ENCODE measurements around the gene MDH1.

DNA sequence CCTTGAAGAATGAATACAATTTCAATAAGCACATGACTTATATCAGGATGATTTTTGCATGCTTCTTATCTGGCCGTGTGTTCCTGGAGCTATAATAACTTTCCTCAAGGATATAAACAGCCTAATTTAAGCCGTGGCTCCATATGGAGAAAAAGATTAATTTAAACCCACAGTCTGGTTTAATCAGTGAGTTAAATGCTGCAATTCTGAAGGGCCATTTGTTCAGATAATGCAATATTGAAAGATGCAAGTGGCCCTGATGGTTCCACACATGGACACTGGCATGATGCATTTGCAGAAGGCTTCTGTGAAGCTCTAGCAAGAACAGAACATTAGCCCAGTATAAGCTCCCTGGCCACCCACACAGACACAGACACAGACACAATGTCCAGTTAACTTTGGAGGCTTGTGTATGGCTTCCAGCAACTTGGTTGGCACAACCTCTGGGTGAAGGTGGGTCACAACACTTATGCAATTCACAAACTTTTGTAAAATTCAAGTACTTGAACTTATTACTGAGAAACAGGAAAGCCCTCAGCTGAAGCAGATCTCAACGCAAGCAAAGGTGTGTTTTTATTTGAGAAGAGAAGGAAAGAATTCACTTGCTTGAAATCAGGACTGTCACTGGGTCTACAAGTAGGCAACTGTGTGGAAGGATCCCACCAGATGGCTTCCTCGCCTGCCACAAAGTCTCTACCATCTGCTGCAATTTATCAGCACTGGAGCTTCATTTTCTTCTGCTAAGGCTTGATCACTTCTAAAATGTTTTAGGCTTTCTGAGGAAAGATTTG is 63.3 kb downstream of the MDH1 start:
- no peak for TF ChIP-seq POLR2AphosphoS5 (IDR thresholded peaks at IDR 0.05)
- TF ChIP-seq POLR2A (IDR thresholded peaks at IDR 0.05): no peak
